GM21529 (cell line): ENCODE data around the gene SLC39A7.

Experiments used
- ATAC-seq: cut with Tn5 transposase; IDR thresholded peaks from one replicate; pipeline ENCODE4 v1.9.1; 2021; ENCODE audit not compliant: unreplicated experiment

Gene SLC39A7

DNA sequence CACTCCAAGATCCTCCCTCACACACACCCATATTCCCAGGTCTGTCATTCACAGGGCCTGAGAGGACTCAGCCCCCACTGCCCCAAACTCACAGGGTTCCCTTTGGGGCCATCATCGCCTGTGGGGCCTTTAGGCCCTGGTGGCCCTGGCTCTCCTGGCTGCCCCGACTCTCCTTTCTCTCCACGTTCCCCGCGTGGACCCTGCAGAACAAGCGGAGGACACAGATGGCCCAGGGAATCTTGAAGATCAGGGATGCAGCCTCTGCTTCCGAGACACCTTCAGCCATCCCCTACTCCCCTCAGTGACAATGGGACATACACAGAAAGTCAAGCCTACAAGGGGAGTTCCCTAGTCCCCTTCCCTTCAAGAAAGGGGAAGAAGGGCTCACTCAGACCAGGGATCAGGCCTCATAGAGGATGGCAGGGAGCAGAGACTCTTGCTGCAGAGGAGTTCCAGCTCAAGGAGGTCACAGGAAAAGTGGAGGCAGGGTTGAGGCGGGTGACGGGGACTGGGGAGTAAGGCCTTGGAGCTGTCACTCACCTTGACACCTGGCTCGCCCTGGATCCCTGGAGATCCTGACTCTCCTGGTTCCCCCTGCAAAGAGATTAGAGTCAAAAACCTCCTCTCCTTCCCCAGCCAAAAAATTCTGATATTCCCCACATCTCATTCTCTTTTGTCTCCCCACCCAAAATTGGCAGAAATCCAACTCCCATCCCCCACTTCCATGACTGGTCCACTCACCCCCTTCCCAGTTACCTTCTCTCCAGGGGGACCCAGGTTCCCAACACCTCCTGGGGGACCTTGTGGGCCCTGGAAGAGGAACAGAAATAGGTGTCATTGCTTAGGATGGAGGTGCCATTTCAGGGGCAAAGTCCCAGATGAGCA, 31.1 kb upstream of the SLC39A7 start:
- no peak for ATAC-seq

DNA sequence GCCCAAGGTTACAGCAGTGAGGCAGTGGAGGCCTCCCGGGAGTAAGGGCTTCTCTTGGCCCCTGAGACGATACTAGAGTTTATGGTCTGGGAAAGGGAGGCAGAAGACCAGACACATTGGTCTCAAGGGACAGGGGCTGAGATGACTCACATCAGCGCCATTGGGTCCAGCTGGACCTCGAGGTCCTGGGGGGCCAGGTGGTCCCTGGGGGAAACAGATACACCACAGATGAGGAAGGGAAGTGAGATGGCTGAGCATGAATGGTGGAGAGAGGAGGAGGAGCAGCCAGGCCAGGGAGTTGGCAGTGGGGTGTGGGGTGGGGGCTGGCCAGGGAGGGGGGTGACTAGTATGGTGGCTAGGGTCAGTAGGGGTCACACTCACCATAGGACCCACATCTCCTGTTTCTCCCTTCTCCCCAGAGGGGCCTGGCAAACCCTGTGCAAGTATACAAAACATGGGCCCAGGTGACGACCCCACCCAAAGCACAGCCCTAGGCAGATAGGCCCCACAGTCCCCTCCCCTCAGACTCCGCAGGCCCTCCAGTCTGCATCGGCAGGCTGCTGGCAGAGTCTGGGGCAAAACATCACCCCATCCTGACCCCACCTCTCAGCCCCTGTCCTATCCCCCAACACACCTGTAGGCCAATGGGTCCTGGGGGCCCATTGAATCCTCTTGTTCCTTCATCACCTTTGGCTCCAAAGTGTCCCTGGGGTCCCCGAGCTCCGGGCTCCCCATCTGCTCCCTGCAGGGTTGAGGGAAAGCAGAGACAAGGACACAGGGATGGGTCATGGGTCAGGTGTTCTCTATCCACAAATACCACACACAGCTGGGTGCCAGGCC, 30.3 kb upstream of the SLC39A7 start:
- ATAC-seq, result no peak

DNA sequence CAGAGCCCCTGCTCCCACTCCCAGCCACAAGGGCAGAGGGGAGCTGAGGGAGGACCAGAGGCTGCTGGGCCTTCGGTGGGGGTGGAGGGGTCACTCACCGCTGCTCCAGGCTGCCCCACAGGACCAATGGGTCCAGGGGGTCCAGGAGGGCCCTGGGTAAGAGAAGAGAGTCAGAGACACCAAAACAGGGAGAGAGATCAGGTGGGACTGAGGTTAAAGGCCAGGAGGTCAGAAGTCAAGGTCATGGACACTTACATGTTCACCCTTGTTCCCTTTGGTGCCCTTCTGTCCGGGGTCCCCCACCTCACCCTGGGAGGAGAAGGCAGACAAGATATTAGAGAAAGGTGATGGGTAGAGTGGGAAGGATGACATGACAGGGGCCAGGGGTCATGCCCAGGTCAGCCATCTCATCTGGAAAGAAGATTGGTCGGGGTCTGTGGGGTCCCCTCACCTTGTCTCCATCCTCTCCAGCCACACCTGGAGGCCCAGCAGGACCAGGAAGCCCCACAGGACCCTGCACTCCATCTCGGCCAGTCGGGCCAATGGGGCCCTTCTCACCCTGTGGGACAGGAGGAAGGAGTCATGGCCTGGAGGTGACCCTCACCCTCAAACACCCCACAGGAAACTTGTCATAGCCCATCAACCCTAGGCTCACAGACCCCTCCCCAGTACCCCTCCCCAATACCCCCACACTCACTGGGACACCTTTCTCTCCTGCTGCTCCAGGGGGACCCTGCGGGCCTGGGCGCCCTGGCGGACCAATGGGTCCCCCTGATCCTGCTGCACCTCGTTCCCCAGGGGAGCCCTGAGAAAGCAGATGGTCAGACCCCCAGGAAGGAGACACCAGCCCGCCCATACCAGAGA, 29.4 kb upstream of the SLC39A7 start:
- no peak for ATAC-seq

DNA sequence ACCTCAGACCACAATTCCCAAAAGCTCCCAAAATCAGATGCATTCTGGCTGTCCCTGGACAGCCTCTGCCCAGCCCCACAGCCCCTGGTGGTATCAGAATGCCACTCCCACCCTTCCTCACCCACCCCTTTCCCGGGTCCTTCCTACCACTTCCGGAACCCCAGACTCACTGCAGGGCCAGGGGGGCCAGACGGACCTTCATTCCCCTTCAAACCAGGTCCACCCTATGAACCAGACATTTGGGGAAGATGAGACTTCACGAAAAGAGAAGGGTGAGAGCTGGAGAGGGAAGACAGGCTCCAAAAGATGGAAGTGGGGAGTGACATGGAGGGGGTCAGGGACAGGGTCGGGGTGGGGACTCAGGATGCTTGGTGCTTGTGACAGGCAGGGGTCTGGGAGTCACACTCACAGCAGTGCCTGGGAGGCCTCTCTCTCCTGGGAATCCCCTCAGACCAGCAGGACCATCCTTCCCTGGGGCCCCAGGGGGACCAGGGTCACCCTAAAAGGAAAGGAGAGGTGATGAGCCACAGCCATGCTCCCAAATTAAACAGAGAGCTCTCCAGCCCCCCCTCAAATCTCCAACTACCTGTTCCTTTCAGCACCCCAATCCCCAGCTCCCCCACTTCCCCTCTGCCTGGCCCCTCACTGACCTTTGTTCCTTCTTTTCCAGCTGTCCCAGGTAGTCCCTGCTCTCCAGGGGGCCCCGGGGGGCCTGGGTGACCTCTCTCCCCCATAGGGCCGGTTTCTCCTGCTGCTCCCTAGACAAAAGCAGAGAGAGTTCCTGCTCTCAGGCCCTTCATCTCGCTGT, 28.6 kb upstream of the SLC39A7 start:
- ATAC-seq, result no peak

DNA sequence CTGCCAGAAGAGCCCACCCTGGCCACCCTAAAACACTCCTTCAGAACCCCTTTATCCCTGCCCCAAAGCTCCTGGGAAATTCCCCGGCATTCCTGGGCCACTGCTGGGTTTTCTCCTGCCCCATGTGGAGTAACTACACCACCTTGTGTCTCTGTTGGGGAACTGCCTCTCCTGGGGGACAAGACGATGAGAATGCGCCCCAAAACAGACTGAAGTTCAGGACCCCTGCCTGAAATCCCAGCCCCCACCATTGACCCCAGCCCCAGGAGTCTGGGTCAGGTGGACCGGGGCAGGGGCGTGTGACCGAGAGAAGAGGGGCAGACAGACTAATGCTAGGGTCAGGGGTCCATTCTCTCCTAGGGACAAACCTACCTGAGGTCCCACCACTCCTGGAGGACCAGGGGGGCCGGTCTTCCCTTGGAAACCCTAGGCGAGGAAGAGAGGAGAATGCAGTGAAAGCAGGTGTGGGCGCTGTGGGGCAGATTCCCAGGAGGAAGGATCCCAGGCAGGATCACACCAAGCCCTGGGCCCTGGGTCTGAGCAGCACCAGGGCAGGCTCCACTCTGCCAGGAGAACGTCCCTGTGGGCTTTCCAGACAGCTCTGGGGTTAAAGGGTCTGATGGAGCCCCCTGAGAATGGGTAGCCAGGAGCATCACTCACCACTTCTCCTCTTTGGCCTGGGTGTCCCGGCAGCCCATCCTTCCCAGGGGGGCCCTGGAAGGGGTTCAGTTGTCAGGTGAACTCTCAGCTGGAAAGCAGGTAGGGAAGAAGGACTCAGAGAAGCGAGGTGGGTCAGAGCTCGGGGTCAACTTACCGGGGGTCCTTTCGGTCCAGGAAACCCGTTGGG, 27.8 kb upstream of the SLC39A7 start:
- ATAC-seq, result no peak

DNA sequence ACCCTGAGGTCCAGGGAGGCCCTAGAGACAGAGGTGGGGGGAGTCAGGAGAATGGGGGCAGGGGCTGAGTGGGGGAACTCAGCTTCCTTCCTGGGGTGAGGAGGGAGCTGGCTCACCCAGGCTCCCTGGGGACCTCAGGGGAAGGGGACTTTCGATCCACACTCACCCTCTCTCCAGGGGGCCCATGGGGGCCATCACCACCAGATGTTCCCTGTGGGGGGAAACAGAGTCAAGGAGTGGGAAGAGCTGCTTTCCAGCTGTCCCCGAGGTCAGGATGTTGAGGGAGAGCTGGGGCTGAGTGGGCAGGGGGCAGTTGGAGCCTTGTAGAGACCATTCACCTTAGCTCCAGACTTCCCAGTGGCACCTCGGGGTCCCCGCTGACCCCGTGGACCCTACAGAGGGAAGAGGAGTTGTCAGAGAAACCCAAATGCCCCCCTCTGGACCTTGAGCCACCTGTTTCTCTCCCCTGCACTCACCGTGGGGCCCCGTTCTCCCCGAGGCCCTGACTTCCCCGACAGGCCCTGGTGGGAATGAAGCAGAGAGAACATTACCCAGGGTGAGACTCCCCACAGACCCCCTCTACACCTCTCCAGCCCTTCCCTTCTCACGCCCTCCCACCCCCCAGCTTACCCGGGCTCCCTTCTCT, 27.0 kb upstream of the SLC39A7 start:
- no peak for ATAC-seq

DNA sequence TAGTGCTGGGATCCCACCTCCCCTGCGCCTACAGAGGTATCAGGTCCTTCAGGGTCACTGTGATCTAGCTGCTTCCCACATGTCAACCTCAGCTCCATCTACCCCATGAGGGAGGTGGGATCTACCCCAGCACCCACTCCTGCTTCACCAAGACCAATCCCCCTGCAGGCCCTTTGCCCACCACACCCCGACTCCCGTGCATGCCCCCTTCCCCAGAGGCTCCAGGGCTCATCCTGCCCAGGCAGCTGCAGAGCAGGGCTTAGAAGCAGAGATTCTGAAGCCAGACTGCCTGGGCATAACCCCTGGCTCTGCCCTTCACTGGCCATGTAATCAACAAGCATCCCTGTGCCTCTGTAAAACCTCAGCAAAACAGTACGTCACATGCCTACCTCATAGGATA, 25.9 kb upstream of the SLC39A7 start:
- ATAC-seq, result no peak

DNA sequence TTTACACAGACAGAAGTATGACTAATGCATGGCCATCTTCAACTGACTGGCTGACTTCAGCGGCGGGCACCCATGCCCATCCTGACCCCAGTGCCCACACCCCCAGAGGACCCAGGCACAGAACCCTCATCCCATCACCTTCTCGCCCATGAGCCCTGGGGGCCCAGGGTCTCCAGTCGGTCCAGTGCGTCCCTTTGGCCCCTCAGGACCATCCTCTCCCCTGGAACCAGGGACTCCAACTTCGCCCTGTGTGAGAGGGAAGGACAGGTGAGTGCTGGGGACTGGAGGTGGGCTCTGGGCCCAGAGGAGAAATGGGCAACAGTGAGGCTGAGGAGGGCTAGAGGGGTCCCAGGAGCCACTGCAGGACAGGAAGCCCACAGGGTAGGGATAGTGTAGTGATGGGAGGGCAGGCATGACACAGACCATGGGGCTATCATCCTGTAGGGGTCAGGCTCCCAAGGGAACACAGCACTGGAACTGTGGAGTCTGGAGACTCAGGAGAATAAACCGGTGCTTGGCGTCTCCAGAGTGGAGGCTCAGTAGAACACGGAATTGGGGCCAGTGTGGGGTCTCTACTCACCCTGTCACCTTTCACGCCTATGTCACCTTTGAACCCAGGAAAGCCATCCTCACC, 25.1 kb upstream of the SLC39A7 start:
- ATAC-seq, result no peak

DNA sequence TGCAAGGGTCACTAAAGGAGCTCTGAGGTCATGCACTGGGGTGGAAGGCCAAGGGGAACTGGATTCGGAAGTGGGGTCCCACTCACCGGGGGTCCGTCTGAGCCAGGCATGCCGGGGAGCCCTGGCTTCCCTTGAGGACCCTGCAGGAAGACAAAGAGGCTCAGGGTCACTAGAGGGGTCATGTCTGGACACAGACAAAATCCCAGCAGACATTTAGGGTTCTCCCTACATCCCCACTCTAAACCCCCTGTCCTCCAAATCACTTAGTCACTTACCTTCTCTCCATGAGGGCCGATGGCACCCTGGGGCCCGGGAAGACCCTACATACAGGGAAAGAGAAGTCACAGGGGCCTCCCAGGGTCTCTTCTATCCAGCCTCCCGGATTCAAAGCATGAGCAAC, 23.8 kb upstream of the SLC39A7 start:
- no peak for ATAC-seq

DNA sequence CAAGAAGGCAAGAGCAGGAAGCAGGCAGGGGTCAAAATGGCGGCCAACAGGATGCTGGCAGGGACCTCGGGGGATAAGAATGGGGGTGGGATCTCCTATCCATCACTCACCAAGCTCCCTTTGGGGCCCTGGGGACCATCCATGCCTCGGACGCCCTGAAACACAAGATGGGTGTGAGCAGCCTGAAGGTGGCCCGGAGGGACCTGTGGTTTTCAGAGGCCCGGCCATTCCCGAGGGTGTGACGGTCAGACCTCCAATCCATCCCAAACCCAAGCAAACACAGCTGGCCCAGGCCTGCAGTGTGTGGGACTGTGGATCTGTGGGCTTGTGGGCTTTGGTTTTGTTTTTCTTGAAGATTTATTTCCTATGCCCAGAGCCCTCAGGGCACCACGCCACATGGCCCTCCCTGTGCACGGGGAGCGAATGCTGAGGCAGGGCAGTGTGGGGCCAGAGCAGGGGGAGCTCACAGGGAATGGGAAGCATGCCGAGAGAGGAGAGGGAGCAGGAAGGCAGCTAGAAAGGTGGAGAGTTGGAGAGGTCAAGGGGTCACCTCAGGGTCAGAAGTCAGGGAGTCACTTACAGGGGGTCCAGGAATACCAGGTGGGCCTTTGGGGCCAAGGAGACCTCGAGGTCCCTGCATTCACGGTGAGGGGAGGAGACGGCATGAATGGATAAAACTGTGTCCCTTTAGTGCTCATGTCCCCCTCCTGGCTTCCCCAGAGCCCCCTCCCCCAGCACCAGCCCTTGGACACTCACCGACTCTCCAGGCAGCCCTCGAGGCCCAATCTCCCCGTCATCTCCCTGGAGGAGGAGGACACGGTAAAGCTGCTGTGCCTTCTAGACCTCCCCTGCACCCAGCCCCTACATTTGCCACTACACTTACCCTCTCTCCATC, 22.9 kb upstream of the SLC39A7 start:
- no peak for ATAC-seq

DNA sequence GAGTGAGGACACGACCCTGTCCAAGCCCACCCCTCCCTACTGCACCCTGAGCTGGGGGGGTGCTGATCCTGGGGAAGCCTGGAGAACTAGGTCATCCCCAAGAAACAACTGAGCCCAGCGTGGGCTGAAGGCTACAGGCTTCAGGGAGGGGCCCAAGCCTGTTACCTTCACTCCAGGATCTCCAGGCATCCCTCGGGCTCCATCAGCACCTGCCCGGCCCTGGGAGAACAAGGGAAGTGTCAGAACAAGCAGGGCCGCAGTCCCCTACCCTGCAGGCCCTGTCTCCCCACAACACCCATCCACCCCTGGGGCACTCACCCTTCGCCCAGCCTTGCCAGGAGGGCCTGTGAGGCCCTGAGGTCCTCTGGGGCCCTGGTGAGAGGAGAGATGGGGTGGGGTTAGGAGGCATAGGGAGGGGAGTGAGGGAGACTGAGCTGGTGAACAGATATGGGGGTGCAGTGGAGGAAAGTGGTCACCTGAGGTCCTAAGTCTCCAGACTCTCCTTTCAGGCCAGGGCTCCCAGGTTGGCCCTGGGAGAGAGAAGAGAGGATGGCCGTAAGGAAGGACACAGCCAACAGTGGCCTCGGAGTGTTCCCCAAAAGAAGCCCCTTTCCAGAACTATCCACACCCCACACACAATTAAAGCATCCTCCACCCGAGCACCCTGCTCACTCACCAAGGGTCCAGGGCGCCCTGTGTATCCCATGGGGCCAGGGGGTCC, 21.8 kb upstream of the SLC39A7 start:
- ATAC-seq, result no peak

DNA sequence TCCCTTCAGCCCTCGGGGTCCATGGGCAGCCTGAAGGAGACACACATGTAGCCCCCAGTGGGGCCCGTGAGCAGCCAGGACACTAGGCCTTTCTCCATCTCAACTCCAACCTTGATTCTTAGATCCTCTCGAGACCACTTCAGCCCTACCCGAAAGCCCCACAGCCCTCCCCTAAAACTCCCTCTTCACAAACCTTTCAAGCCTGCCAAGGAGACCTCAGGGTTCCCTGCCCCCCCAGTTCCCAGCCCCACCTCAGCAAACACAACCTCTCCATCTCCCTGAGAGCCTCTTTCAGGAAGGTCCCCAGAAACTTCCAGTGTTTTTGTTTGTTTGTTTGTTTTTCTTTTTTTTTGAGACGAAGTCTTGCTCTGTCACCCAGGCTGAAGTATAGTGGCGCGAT, 19.5 kb upstream of the SLC39A7 start:
- no peak for ATAC-seq

DNA sequence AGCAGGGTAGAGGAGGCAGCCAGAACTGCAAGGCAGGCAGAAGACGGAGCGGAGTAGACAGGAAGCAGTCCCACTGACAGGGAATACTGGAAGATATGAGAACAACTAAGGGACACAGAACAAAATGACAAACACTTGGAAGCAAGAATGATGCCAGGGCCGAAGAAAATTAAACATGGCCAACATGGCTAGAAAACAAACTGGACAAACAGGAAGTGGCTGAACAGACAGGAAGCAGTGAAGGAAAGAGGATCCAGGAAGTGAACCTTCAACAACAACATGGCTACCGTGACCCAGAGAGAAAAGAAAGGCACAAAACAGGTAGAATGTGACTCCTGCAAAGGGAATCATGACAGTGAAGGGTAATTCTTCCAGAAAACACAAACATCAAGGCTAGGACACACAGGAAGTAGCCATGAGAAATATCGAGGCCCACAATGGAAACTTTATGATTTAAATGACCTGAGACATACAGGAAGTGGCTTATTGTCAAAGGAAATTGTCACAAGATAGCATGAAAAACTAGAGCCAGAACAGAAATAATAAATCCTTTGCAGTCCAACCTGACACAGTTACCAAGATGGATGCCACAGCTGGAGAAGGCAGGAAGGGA, 17.5 kb upstream of the SLC39A7 start:
- no peak for ATAC-seq

DNA sequence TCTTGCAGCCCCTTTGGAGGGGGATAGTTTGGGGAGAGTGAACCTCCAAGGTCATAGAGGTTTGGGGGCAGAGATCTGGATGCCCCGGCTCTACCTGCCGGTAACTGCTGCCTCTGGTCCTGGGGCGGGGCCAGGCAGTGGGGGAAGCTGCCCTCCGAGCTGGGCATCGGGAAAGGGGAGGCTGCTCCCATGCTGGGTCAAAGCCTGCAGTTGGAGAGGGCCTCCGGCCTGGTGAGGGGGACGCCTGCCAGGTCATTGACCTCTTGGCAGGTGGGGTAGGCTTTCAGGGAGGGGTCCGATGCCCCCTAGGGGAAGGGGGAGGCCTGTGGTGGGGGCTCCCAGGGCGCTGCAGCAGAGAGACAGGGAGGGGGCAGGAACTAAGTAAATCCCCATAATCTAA, 15.5 kb upstream of the SLC39A7 start:
- ATAC-seq, result no peak

DNA sequence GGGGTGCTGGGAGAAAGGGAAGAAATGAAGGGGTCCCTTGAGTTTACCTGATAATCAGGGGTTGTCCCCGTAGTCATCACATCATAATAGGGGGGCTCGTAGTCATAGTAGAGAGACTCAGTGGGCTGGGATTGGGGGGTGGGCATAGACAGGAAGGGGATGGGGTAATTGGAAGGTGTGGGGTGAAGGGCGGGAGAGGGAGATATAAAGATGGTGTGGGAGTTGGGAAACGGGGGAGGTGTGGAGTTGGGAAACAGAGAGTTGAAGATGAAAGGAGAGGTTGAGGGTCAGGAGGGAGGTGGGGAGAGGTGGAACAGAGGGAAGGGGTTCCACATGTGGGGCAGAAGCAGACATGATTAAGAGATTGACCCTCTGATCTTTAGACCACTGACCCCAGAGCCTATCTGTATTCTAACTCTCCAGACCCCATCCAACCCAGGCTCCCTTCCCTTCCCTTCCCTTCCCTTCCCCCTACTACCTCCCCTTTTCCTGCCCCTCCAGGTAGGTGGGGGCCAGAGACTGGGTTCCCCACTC, 14.9 kb upstream of the SLC39A7 start:
- ATAC-seq, result no peak

DNA sequence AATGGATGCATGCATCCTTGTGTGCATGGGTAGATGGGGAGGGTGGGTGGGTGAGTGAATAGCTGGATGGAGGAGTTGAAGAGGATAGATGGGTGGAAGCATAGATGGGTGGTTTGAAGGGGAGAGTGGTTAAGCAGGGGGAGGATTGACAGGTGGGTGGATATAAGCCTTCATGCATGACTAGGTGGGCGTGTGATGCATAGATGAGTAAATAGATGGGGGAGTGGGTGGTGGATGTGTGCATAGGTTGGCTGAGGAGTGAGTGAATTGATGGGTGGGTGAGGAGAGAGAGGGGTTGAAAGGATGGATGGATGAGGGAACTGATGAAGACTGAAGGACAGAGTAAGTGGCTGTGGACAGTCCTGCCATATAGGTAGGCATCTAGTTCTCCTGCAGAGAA, 12.9 kb upstream of the SLC39A7 start:
- no peak for ATAC-seq
